K562 (cell line): ENCODE measurements around the gene PIP5K1B. TPM values are rescaled to one million over a fixed set of nuclear protein-coding genes. Genes with fewer than 3 reads are reported as not detected.

Experiments used
- ATAC-seq: fragments of 200-7000 bp; cut with Tn5 transposase; 3 replicates; pipeline ENCODE4 v1.9.1; 2020; ENCODE audit warnings: moderate library complexity
- BruUV-seq: library from RNA; stranded (reverse); fragments of 400-500 nt; replicated peaks from 2 replicates; lab custom pipeline; 2021; lab: Mats Ljungman, UMichigan
- CTCF ChIA-PET: fragments of 300-600 bp; formaldehyde crosslinking; extraction: SDS; loops from one replicate; lab custom pipeline; 2021; ENCODE audit warnings: low intra/inter-chr PET ratio; lab: Yijun Ruan, JAX
- POLR2A ChIA-PET: fragments of 300-600, 350-650 bp; sonication (Branson Sonifier 250); formaldehyde crosslinking; extraction: SDS; loops from one replicate; lab custom pipeline; 2021; ENCODE audit warnings: antibody characterized with exemption, inconsistent platforms; lab: Yijun Ruan, JAX
- DNase-seq, 4 experiments: peaks; one replicate each; pipeline versions ENCODE4 v3.0.0 to v3.0.0-alpha.2; 2011 to 2018; ENCODE audit warnings: low spot score in 3 of 4, mixed read lengths in 3 of 4; ENCODE audit errors: extremely low read depth in 1 of 4
- FAIRE-seq: peaks from 2 replicates; lab custom pipeline; 2011; peaks lifted over from hg19 to GRCh38; lab: Jason Lieb, UNC
- H2AFZ ChIP-seq: 2 replicates; pipeline ENCODE4 v1.6.0; 2011; ENCODE audit warnings: low read depth, low read length, control low read depth, inconsistent platforms
- H3K27ac ChIP-seq: fragments of 200-600 bp; 3 replicates; pipeline ENCODE4 v1.8.0; 2011; ENCODE audit warnings: low read depth, mild to moderate bottlenecking, control low read depth, inconsistent platforms, low read length, moderate library complexity, mixed read lengths; ENCODE audit errors: extremely low read depth
- H3K27me3 ChIP-seq, 2 experiments: fragments of 300-600 bp in 1 of 2; 2 replicates in 1 of 2; 3 replicates in 1 of 2; pipeline versions ENCODE4 v1.6.0 to v1.8.0; 2011; ENCODE audit warnings: inconsistent platforms in 2 of 2, low read length in 2 of 2, mild to moderate bottlenecking in 1 of 2, mixed read lengths in 1 of 2, moderate library complexity in 1 of 2; ENCODE audit not compliant: control insufficient read depth in 2 of 2, insufficient read depth in 2 of 2
- H3K36me3 ChIP-seq: fragments of 300-600 bp; 3 replicates; pipeline ENCODE4 v1.8.0; 2011; ENCODE audit warnings: mild to moderate bottlenecking, low read length, inconsistent platforms; ENCODE audit not compliant: control insufficient read depth, insufficient read depth
- H3K4me1 ChIP-seq, 2 experiments: fragments of 200-600 bp in 1 of 2; replicated peaks in 1 of 2; 2 replicates in 1 of 2; 3 replicates in 1 of 2; pipeline versions ENCODE4 v1.5.1 to v1.8.0; 2011; ENCODE audit warnings: inconsistent platforms in 2 of 2, low read length in 2 of 2, mild to moderate bottlenecking in 1 of 2, mixed read lengths in 1 of 2, moderate library complexity in 1 of 2; ENCODE audit not compliant: control insufficient read depth in 2 of 2, insufficient read depth in 2 of 2
- H3K4me2 ChIP-seq: 2 replicates; pipeline ENCODE4 v1.6.1; 2011; ENCODE audit warnings: low read length, control low read depth, inconsistent platforms, mixed read lengths; ENCODE audit not compliant: insufficient read depth
- H3K4me3 ChIP-seq: fragments of 200-600 bp; sonication (generic), shearing (Covaris generic); 2 replicates; pipeline ENCODE4 v1.5.1; 2016; ENCODE audit warnings: control low read depth, inconsistent platforms
- H3K79me2 ChIP-seq: fragments of 200-600 bp; 3 replicates; pipeline ENCODE4 v1.8.0; 2011; ENCODE audit warnings: low read length, inconsistent platforms; ENCODE audit not compliant: control insufficient read depth, insufficient read depth
- H3K9ac ChIP-seq, 2 experiments: 2 replicates each; pipeline versions ENCODE4 v1.6.0 to v1.6.1; 2011; ENCODE audit warnings: low read depth in 2 of 2, low read length in 2 of 2, control low read depth in 1 of 2, inconsistent platforms in 1 of 2, mild to moderate bottlenecking in 1 of 2, mixed read lengths in 1 of 2; ENCODE audit not compliant: insufficient read depth in 1 of 2
- H3K9me1 ChIP-seq: one replicate; pipeline ENCODE4 v1.6.0; 2011; ENCODE audit warnings: inconsistent platforms, mild to moderate bottlenecking, low read length, moderate library complexity; ENCODE audit not compliant: control insufficient read depth, insufficient read depth
- H3K9me3 ChIP-seq: replicated peaks from 2 replicates; pipeline ENCODE4 v1.5.1; 2011; ENCODE audit warnings: low read depth, low read length, inconsistent platforms; ENCODE audit not compliant: control insufficient read depth, insufficient read depth
- H4K20me1 ChIP-seq: replicated peaks from 2 replicates; pipeline ENCODE4 v1.6.1; 2011; ENCODE audit warnings: low read length, inconsistent platforms, mixed read lengths; ENCODE audit not compliant: control insufficient read depth, insufficient read depth
- CBX8 ChIP-seq: fragments of 200-600 bp; sonication (generic); IDR thresholded peaks from 2 replicates; pipeline ENCODE4 v1.6.1; 2012; ENCODE audit warnings: borderline replicate concordance, mixed run types, low read depth, mild to moderate bottlenecking, moderate library complexity, mixed read lengths, low read length, control low read depth, inconsistent platforms; ENCODE audit not compliant: poor library complexity, severe bottlenecking; ENCODE audit errors: extremely low read depth
- FOXP1 ChIP-seq: sonication (generic); formaldehyde crosslinking; IDR thresholded peaks from 2 replicates; pipeline ENCODE4 v1.8.0; 2022; ENCODE audit warnings: mild to moderate bottlenecking, missing genetic modification reagents
- JUND ChIP-seq, 2 experiments: IDR thresholded peaks; 2 replicates in 1 of 2; 3 replicates in 1 of 2; pipeline ENCODE4 v1.6.1; 2011; ENCODE audit warnings: borderline replicate concordance in 2 of 2, low read depth in 2 of 2, low read length in 2 of 2, improper control_type of control experiment in 1 of 2, missing biosample characterization in 1 of 2, missing genetic modification characterization in 1 of 2, missing genetic modification reagents in 1 of 2
- NONO ChIP-seq, 2 experiments: fragments of 200-400 bp in 1 of 2; fragments of 450-650 bp in 1 of 2; formaldehyde crosslinking in 1 of 2; IDR thresholded peaks; 2 replicates each; pipeline ENCODE4 v1.6.1; 2017; ENCODE audit warnings: low read depth in 2 of 2, mild to moderate bottlenecking in 2 of 2, moderate library complexity in 2 of 2, low read length in 1 of 2
- PRMT5 ChIP-seq: sonication (generic); formaldehyde crosslinking; IDR thresholded peaks from 2 replicates; pipeline ENCODE4 v1.5.0; 2020; ENCODE audit warnings: missing genetic modification reagents
- RBM39 ChIP-seq: fragments of 200-400 bp; formaldehyde crosslinking; optimal IDR thresholded peaks from 2 replicates; pipeline ENCODE3; 2018; ENCODE audit warnings: low read depth, low read length
- RNF2 ChIP-seq: sonication (generic); IDR thresholded peaks from 2 replicates; pipeline ENCODE4 v1.6.1; 2016
- SMAD3 ChIP-seq: fragments of 450-650 bp; formaldehyde crosslinking; conservative IDR thresholded peaks from 2 replicates; pipeline ENCODE4 v1.4.0; 2020; ENCODE audit warnings: mild to moderate bottlenecking
- STAG1 ChIP-seq: sonication (generic); formaldehyde crosslinking; IDR thresholded peaks from 2 replicates; pipeline ENCODE4 v1.5.0; 2020; ENCODE audit warnings: missing genetic modification reagents, borderline replicate concordance
- TSC22D4 ChIP-seq: fragments of 450-650 bp; IDR thresholded peaks from 2 replicates; pipeline ENCODE4 v1.6.1; 2016; ENCODE audit warnings: missing genetic modification characterization, missing biosample characterization, control low read depth
- ZFP30 ChIP-seq: fragments of 250-450 bp; sonication (Bioruptor Pico); IDR thresholded peaks from 2 replicates; pipeline ENCODE4 v1.8.0; 2022; ENCODE audit warnings: moderate library complexity, mild to moderate bottlenecking, inconsistent platforms, borderline replicate concordance
- ZSCAN29 ChIP-seq: fragments of 450-650 bp; IDR thresholded peaks from 2 replicates; pipeline ENCODE4 v1.6.1; 2017
- WGBS: fragments of 100-300 bp; shearing (Covaris generic); methylation state at CpG from one replicate; pipeline ENCODE4 v1.1.6; 2016; ENCODE audit warnings: low coverage, mixed read lengths; ENCODE audit not compliant: insufficient coverage; ENCODE audit errors: missing lambda C conversion rate; 5-methylcytosine and 5-hydroxymethylcytosine counted together
- in situ Hi-C: fragments of 300-500 bp; cut with MboI; formaldehyde crosslinking; loops from 4 replicates; pipeline ENCODE4 v1.15.0; 2018; ENCODE audit warnings: inconsistent platforms, mixed read lengths
- intact Hi-C: fragments of 100-400 bp; cut with micrococcal nuclease; formaldehyde crosslinking; loops from 2 replicates; pipeline ENCODE4 v1.14.2; 2022
- polyA plus RNA-seq, 8 experiments: library from polyadenylated mRNA; depleted of rRNA in 4 of 8; stranded (reverse) in 5 of 8; unstranded in 3 of 8; fragments of >200 nt; fragmentation: Nextera tagmentation in 2 of 8; fragmentation: Illumina TruSeq in 1 of 8; extraction: Ambion mirVana in 2 of 8; extraction: Trizol in 1 of 8; gene quantifications; 2 replicates each; pipeline versions ENCODE4 v1.2.1 to v1.2.3, GENCODE V29; 2011 to 2014; ENCODE audit warnings: inconsistent platforms in 1 of 8, missing spikeins in 1 of 8
- total RNA-seq, 7 experiments: library from RNA; depleted of rRNA in 6 of 7; stranded (reverse); fragments of >200 nt in 6 of 7; fragmentation: Illumina TruSeq in 2 of 7; extraction: Trizol in 2 of 7; gene quantifications; 2 replicates each; pipeline versions ENCODE4 v1.2.1 to v1.2.3, GENCODE V29; 2011 to 2021; ENCODE audit warnings: low replicate concordance in 1 of 7
- TF ChIP-seq, protein P1 (sequence below): fragments of 250-450 bp; sonication (Bioruptor Pico); IDR thresholded peaks from 2 replicates; pipeline ENCODE4 v1.5.0; 2022; ENCODE audit warnings: mild to moderate bottlenecking
- TF ChIP-seq, protein P2 (sequence below): fragments of 250-450 bp; sonication (Bioruptor Pico); IDR thresholded peaks from 2 replicates; pipeline ENCODE4 v1.4.0; 2020; ENCODE audit warnings: mild to moderate bottlenecking, moderate library complexity
- TF ChIP-seq, protein P3 (sequence below): fragments of 450-650 bp; IDR thresholded peaks from 2 replicates; pipeline ENCODE4 v1.6.1; 2016; ENCODE audit warnings: antibody characterized with exemption

The PIP5K1B gene
- total and polyA plus RNA-seq, 9 of the 15 experiments (the other 6 are each of a cell fraction or from before 2014, with no cell fraction given), result 3.1 to 12.9 (median 7.4) TPM

DNA sequence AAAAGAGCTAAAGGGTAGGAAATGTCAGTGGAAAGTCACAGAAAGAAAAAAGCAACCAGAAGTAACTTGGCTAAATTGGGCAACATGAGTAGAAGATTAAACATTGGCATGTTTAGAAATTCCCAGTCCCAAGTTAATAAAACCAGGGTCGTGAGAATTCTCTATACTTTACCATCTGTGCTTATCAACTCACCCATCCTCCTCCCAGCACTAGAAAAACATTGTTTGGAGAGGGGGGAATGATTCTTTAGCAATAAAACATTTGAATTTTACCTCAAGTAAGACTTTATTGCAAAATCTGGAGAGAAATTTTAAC is 229.2 kb downstream of the PIP5K1B start:
- Histone ChIP-seq H3K4me2 (no peak overlapping the region), H3K9me3 (no peaks in the 10 kb centered on the region), H3K27ac (no peak overlapping the region), H3K36me3 (no peaks in the 10 kb centered on the region), H3K9ac (no peak overlapping the region), H3K27me3 (no peaks in the 10 kb centered on the region), H2AFZ (no peak overlapping the region), H3K4me1 (no peaks in the 10 kb centered on the region), H3K79me2 (no peaks in the 10 kb centered on the region), H3K9me1 (no peaks in the 10 kb centered on the region)
- in situ Hi-C loops, result no loop called here
- BruUV-seq, result no TSS peak
- ChIA-PET POLR2A (no interaction called here), CTCF (no interaction called here)
- DNase-seq (no peak), FAIRE-seq (peak; percentile 51), ATAC-seq (no peak)
- intact Hi-C loops, result no loop called here
- TF ChIP-seq PRMT5 (CRISPR knock-in tag), result no peak
- TF ChIP-seq RBM39, result no peak
- TF ChIP-seq, protein P1, sequence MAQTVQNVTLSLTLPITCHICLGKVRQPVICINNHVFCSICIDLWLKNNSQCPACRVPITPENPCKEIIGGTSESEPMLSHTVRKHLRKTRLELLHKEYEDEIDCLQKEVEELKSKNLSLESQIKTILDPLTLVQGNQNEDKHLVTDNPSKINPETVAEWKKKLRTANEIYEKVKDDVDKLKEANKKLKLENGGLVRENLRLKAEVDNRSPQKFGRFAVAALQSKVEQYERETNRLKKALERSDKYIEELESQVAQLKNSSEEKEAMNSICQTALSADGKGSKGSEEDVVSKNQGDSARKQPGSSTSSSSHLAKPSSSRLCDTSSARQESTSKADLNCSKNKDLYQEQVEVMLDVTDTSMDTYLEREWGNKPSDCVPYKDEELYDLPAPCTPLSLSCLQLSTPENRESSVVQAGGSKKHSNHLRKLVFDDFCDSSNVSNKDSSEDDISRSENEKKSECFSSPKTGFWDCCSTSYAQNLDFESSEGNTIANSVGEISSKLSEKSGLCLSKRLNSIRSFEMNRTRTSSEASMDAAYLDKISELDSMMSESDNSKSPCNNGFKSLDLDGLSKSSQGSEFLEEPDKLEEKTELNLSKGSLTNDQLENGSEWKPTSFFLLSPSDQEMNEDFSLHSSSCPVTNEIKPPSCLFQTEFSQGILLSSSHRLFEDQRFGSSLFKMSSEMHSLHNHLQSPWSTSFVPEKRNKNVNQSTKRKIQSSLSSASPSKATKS, result no peak
- no peak for TF ChIP-seq JUND (IDR thresholded peaks at IDR 0.05; ENCODE audit: borderline replicate concordance, low read depth, low read length)
- TF ChIP-seq JUND (tag; IDR thresholded peaks at IDR 0.05; ENCODE audit: borderline replicate concordance, low read depth, low read length), result no peak
- TF ChIP-seq, protein P2, sequence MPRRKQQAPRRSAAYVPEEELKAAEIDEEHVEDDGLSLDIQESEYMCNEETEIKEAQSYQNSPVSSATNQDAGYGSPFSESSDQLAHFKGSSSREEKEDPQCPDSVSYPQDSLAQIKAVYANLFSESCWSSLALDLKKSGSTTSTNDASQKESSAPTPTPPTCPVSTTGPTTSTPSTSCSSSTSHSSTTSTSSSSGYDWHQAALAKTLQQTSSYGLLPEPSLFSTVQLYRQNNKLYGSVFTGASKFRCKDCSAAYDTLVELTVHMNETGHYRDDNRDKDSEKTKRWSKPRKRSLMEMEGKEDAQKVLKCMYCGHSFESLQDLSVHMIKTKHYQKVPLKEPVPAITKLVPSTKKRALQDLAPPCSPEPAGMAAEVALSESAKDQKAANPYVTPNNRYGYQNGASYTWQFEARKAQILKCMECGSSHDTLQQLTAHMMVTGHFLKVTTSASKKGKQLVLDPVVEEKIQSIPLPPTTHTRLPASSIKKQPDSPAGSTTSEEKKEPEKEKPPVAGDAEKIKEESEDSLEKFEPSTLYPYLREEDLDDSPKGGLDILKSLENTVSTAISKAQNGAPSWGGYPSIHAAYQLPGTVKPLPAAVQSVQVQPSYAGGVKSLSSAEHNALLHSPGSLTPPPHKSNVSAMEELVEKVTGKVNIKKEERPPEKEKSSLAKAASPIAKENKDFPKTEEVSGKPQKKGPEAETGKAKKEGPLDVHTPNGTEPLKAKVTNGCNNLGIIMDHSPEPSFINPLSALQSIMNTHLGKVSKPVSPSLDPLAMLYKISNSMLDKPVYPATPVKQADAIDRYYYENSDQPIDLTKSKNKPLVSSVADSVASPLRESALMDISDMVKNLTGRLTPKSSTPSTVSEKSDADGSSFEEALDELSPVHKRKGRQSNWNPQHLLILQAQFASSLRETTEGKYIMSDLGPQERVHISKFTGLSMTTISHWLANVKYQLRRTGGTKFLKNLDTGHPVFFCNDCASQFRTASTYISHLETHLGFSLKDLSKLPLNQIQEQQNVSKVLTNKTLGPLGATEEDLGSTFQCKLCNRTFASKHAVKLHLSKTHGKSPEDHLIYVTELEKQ (CRISPR knock-in tag), result no peak
- TF ChIP-seq TSC22D4 (tag), result no peak
- TF ChIP-seq STAG1, result no peak
- TF ChIP-seq NONO (IDR thresholded peaks at IDR 0.05; ENCODE audit: low read depth in 2 of 2, low read length in 1 of 2), result no peak
- TF ChIP-seq SMAD3 (CRISPR knock-in tag), result no peak
- TF ChIP-seq RNF2, result no peak
- TF ChIP-seq ZSCAN29, result no peak
- no peak for TF ChIP-seq ZFP30 (CRISPR knock-in tag)
- TF ChIP-seq, protein P3, sequence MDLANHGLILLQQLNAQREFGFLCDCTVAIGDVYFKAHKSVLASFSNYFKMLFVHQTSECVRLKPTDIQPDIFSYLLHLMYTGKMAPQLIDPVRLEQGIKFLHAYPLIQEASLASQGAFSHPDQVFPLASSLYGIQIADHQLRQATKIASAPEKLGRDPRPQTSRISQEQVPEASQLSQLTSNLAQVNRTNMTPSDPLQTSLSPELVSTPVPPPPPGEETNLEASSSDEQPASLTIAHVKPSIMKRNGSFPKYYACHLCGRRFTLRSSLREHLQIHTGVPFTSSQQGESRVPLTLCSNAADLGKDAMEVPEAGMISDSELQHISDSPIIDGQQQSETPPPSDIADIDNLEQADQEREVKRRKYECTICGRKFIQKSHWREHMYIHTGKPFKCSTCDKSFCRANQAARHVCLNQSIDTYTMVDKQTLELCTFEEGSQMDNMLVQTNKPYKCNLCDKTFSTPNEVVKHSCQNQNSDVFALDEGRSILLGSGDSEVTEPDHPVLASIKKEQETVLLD, result no peak
- no peak for TF ChIP-seq CBX8
- no peak for TF ChIP-seq FOXP1 (CRISPR knock-in tag)
- TF ChIP-seq, all 486 proteins: peak for 0
- WGBS, result 25% methylated on average over 1 of the region's 1 CpG
- no peaks in the 10 kb centered on the region for H4K20me1 ChIP-seq
- no peak overlapping the region for H3K4me3 ChIP-seq
